HL-60/S4 treated with retinoic acid at 250 ng/mL for 4 days and 3 days (cell line): Measurements from ENCODE around the gene ANP32D.
"Not testable (repeated sequence)": the region's sequence is repeated elsewhere in the genome, so short reads cannot be mapped to it uniquely, and the experiment has no call there.

Source experiments
- in situ Hi-C: fragments of 300-500 bp; cut with MboI; formaldehyde crosslinking; loops from 2 replicates; pipeline ENCODE4 v1.7.0; 2022; ENCODE audit warnings: low sequenced_read_pairs

The ANP32D gene

DNA sequence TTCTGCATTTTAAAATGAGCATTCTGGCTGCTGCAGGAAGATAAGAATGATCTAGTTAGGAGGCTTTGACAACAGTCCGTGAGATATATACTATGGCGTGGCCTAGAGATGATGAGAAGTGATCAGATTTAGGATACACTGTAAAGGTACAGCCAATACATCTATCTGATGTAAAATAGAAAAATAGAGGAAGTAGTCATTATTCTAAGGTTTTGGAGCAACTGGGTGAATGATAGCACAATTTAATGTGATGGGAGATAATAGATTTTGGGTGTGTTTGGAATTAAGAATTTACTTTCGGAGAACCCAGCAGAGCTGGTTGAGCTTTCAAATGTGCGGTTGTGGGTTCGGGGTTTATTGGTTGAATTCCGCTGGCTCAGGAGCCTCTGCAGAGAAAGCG lies at the start of gene ANP32D:
Gene ANP32D, plus strand, starts transcription at position 301 of the 400 bp plus-strand sequence. CDS start 106 bp downstream, outside the sequence.
- in situ Hi-C loops, result no loop called here

GRCh38 chr12:48423171-48423570 lies 49.2 kb upstream of the ANP32D start:
- in situ Hi-C loops, result no loop called here

- in situ Hi-C loops, result no loop called here
These were observed 47.7 kb upstream of the ANP32D start for GRCh38 chr12:48424644-48425043.

GRCh38 chr12:48434016-48434415 lies 38.3 kb upstream of the ANP32D start:
- in situ Hi-C loops, result not testable (repeated sequence)

- in situ Hi-C loops, result no loop called here
These were observed 31.3 kb upstream of the ANP32D start for GRCh38 chr12:48441069-48441468.

- in situ Hi-C loops, result no loop called here
These were observed 30.0 kb upstream of the ANP32D start for GRCh38 chr12:48442179-48442847.

DNA sequence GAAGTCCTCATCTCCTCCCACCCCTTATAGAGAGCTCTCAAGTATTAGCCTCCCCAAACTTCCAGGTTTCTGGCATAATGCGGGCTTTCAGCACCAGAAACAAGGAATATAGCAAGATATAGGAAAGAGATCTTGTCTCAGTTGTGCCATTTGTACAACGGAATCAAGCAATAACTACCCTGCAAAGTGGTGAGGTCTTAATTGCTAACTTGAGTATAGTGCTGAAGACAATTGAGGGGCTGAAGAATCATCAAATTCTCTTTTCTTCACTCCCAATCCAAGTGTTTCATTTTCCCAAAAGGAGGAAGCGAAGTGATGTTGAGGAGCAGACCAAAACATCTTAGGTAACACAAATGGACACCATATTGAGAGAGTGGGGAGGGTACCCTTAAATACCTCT lies 26.8 kb upstream of the ANP32D start:
- in situ Hi-C loops, result no loop called here

GRCh38 chr12:48446161-48446776 lies 26.1 kb upstream of the ANP32D start:
- in situ Hi-C loops, result no loop called here

DNA sequence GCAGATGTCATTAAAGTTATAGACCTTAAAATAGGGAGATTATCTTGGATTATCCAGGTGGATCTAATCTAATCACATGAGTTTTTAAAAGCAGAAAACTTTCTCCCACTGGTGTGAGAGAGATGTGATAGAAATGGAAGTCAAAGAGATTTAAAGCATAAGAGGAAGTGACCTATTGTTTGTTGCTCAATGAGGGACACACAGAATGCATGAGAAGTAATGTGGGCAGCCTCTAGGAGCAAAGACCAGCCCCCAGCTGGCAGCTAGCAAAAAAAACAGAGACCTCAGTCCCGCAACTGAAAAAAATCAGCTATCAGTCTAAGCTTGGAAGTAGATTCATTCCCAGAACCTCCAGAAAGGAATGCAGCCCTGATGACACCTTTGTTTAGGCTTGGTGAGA lies 24.6 kb upstream of the ANP32D start:
- in situ Hi-C loops, result no loop called here

GRCh38 chr12:48451372-48451771 lies 21.0 kb upstream of the ANP32D start:
- in situ Hi-C loops, result no loop called here

DNA sequence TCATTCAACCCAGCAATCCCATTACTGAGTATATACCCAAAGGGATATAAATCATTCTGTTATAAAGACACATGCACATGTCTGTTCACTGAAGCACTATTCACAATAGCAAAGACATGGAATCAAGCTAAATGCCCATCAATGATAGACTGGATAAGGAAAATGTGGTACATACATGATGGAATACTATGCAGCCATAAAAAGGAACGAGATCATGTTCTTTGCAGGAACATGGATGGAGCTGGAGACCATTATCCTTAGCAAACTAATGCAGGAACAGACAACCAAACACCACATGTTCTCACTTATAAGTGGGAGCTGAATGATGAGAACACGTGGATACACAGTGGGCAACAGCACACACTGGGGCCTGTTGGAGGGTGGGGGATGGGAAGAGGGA lies 19.4 kb upstream of the ANP32D start:
- in situ Hi-C loops, result not testable (repeated sequence)

DNA sequence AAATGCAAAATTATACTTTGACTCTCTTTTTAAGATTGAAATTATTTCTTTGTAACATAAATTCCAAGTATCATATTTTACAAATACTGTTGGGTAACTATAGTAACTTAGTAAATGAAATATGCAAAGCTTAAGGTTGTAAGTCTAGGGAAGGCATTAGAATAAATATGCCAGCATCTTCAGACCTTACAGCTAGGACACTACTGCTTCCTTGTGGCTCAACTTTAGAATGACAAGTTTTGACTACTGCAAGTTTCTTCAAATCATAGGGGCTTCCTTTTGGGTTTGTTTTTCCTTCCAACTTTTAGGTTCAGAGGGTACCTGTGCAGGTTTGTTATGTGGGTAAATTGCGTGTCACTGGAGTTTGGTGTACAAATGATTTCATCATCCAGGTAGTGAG lies 17.7 kb upstream of the ANP32D start:
- in situ Hi-C loops, result no loop called here

- in situ Hi-C loops, result no loop called here
These were observed 17.2 kb upstream of the ANP32D start for GRCh38 chr12:48455116-48455515.

- in situ Hi-C loops, result no loop called here
These were observed 13.1 kb upstream of the ANP32D start for GRCh38 chr12:48459259-48459658.

DNA sequence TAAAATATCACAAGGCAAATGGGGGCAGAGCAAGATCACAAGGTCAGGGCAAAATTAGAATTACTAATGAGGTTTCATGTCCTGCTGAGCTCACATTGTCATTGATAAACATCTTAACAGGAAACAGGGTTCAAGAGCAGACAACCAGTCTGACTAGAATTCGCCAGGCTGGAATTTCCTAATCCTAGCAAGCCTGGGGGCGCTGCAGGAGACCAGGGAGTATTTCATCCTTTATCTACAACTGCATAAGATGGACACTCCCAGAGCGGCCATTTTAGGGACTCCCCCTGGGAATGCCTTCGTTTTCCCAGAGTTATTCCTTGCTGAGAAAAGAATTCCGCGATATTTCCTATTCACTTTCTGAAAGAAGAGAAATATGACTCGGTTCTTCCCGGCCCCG lies 3.3 kb upstream of the ANP32D start:
- in situ Hi-C loops, result not testable (repeated sequence)

GRCh38 chr12:48473061-48473460 lies 702 bp downstream of the ANP32D start:
- in situ Hi-C loops, result no loop called here

DNA sequence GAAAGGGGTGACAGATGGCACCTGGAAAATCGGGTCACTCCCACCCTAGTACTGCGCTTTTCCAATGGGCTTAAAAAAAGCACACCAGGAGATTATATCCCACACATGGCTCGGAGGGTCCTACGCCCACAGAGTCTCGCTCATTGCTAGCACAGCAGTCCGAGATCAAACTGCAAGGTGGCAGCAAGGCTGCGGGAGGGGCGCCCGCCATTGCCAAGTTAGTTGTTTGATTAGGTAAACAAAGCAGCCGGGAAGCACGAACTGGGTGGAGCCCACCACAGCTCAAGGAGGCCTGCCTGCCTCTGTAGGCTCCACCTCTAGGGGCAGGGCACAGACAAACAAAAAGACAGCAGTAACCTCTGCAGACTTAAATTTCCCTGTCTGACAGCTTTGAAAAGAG lies 2.1 kb downstream of the ANP32D start:
- in situ Hi-C loops, result not testable (repeated sequence)

DNA sequence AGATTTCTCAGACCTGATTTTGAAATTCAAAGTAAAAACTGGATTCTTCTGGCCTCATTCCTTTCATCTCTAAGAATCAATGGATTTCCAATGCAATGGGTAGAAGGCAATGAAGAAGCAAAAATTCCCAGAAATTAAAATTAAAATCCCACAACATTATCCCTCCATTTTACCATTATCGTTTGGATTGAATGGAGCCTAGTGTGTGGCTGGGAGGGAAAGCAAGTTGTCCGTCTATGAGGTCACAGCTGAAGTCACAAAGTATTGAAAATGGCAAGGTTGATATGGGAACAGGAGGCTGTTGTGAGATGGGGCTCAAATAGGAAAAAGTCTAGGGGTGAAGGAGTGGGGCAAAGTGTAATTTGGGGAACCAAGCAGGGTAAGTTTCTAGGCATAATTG lies 9.8 kb downstream of the ANP32D start, which contains the start of gene C12orf54:
Gene C12orf54, plus strand, starts transcription at position 301 of the 400 bp plus-strand sequence. CDS start 799 bp downstream, outside the sequence.
- in situ Hi-C loops, result no loop called here

DNA sequence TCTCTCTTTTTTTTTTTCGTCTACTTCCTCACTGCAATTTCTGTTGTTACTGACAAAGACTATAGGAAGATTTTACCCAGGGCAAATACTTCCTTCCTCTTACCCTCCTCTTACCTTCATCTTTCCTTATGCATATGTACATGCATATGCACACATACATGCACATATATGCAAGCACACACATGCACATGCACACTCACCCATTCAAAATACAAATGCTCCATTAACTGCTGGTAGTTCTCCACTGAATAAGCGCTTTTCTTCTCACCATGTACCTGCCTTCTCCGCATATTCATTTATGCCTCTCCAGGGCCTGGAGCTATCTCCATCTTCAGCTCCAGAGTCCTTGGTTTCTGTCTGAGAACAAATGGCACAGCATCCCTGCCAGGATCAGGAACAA lies 10.6 kb downstream of the ANP32D start:
- in situ Hi-C loops, result no loop called here

GRCh38 chr12:48486261-48486660 lies 13.9 kb downstream of the ANP32D start:
- in situ Hi-C loops, result no loop called here

- in situ Hi-C loops, result no loop called here
These were observed 14.3 kb downstream of the ANP32D start for GRCh38 chr12:48486679-48487078.

DNA sequence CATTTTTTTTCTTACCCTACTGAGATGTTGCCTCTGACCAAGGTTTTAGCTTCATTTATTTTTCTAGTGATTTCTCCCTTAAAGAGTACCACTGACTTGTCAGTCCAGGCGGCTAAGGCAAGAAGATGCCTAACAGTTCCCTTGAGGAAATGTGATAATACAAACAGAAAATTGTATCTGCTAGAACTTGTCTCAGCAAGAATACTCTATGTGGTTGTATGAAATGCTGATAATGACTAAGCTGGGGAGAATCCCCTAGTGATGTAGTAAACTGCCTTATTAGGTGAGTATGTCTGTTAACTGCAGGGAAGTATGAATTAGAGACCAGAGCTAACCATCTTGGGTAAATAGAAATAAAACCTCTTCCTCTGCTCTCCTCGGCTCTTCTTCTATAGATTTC lies 16.7 kb downstream of the ANP32D start:
- in situ Hi-C loops, result no loop called here

DNA sequence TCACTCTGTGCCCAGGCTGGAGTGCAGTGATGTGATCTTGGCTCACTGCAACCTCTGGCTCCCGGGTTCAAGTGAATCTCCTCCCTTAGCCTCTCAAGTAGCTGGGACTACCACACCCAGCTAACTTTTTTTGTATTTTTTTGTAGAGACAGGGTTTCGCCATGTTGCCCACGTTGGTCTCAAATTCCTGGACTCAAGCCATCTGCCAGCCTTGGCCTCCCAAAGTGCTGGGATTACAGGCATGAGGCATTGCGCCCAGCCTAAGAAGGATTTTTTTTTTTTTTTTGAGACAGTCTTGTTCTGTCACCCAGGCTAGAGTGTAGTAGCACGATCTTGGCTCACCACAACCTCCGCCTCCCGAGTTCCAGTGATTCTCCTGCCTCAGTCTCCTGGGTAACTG lies 17.1 kb downstream of the ANP32D start:
- in situ Hi-C loops, result not testable (repeated sequence)
